Uterus (tissue), 4 donors: ENCODE measurements around the gene ELAVL3. TPM values are rescaled to one million over a fixed set of nuclear protein-coding genes. Genes with fewer than 3 reads are reported as not detected.

Experiments used
- DNase-seq, 2 donors: peaks; one replicate each; pipeline ENCODE4 v3.0.0-alpha.2; 2019 to 2020
- H3K27ac ChIP-seq, 2 donors: fragments of 200-600 bp; sonication (generic); 1 replicate in 1 of 2; 2 replicates in 1 of 2; pipeline ENCODE4 v1.5.1; 2016 to 2018
- H3K27me3 ChIP-seq, 2 donors: fragments of 200-600 bp; sonication (generic); one replicate each; pipeline ENCODE4 v1.5.1; 2018 to 2019; ENCODE audit warnings: control low read depth in 1 of 2
- H3K36me3 ChIP-seq, 2 donors: fragments of 200-600 bp; sonication (generic); one replicate each; pipeline ENCODE4 v1.5.1; 2019; ENCODE audit warnings: control low read depth in 1 of 2
- H3K4me1 ChIP-seq, 2 donors: fragments of 200-600 bp; sonication (generic); one replicate each; pipeline ENCODE4 v1.5.1; 2018 to 2019; ENCODE audit warnings: control low read depth in 1 of 2
- H3K4me3 ChIP-seq, 2 donors: fragments of 200-600 bp; sonication (generic); 1 replicate in 1 of 2; 2 replicates in 1 of 2; pipeline ENCODE4 v1.5.1; 2018 to 2019; ENCODE audit warnings: mild to moderate bottlenecking in 1 of 2
- H3K9me3 ChIP-seq, 2 donors: fragments of 200-600 bp; sonication (generic); one replicate each; pipeline ENCODE4 v1.5.1; 2019; ENCODE audit warnings: control low read depth in 1 of 2
- POLR2A ChIP-seq, 2 donors: fragments of 450-650 bp; IDR thresholded peaks; one replicate each; pipeline ENCODE4 v1.6.1; 2016; ENCODE audit warnings: antibody characterized with exemption in 2 of 2, mild to moderate bottlenecking in 1 of 2, moderate library complexity in 1 of 2
- intact Hi-C: fragments of 100-400 bp; cut with DNase I; formaldehyde crosslinking; loops from one replicate; pipeline ENCODE4 v1.15.1; 2023; ENCODE audit warnings: low total_unique reads
- total RNA-seq, 4 donors: library from RNA; depleted of rRNA in 3 of 4; stranded (reverse); fragments of >200 nt in 3 of 4; gene quantifications; one replicate each; pipeline versions ENCODE4 v1.1.0 to v1.2.4, GENCODE V29; 2014 to 2023
- TF ChIP-seq, protein P1 (sequence below), 4 experiments: fragments of 200-600 bp in 2 of 4; fragments of 450-650 bp in 2 of 4; sonication (generic) in 2 of 4; IDR thresholded peaks; one replicate each; pipeline ENCODE4 v1.5.1; 2016 to 2019; ENCODE audit warnings: antibody characterized with exemption in 4 of 4, mild to moderate bottlenecking in 2 of 4, moderate library complexity in 1 of 4
- donor health status: DM: yes; HTN: yes; CAD: no.

Gene ELAVL3
- total RNA-seq, 4 donors from 2014 or later, result 1.1 TPM; not detected in 3

DNA sequence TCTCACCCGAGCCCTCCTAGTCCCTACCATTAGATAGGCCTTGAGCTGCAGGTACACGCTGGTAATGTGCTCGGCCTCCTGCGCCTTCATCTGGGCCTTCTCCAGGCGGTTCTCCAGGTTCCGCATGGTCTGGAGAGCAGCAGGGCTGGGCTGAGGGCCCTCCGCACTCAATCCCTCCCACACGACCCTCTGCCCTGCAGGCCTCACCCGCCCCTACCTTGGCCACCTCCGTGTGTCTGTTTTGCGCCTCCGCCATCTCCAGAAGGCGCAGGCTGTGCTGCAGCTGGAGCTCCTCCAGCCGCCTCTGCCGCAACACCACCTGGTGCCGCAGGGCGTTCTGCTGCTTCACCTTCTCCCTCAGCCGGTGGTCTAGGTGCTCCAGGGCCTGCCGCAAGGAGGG, 54.2 kb downstream of the ELAVL3 start:
- Histone ChIP-seq H3K27ac (no peak overlapping the region), H3K9me3 (no peaks in the 10 kb centered on the region), H3K4me1 (no peaks in the 10 kb centered on the region), H3K36me3 (no peaks in the 10 kb centered on the region), H3K27me3 (peaks cover 0 to 4% of the 10 kb centered on the region in 2 donors), H3K4me3 (no peak overlapping the region)
- DNase-seq, result no peak
- TF ChIP-seq, protein P1, sequence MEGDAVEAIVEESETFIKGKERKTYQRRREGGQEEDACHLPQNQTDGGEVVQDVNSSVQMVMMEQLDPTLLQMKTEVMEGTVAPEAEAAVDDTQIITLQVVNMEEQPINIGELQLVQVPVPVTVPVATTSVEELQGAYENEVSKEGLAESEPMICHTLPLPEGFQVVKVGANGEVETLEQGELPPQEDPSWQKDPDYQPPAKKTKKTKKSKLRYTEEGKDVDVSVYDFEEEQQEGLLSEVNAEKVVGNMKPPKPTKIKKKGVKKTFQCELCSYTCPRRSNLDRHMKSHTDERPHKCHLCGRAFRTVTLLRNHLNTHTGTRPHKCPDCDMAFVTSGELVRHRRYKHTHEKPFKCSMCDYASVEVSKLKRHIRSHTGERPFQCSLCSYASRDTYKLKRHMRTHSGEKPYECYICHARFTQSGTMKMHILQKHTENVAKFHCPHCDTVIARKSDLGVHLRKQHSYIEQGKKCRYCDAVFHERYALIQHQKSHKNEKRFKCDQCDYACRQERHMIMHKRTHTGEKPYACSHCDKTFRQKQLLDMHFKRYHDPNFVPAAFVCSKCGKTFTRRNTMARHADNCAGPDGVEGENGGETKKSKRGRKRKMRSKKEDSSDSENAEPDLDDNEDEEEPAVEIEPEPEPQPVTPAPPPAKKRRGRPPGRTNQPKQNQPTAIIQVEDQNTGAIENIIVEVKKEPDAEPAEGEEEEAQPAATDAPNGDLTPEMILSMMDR (IDR thresholded peaks at IDR 0.05), result no peak
- TF ChIP-seq POLR2A (IDR thresholded peaks at IDR 0.05), result no peak
- intact Hi-C loops, result no loop called here

DNA sequence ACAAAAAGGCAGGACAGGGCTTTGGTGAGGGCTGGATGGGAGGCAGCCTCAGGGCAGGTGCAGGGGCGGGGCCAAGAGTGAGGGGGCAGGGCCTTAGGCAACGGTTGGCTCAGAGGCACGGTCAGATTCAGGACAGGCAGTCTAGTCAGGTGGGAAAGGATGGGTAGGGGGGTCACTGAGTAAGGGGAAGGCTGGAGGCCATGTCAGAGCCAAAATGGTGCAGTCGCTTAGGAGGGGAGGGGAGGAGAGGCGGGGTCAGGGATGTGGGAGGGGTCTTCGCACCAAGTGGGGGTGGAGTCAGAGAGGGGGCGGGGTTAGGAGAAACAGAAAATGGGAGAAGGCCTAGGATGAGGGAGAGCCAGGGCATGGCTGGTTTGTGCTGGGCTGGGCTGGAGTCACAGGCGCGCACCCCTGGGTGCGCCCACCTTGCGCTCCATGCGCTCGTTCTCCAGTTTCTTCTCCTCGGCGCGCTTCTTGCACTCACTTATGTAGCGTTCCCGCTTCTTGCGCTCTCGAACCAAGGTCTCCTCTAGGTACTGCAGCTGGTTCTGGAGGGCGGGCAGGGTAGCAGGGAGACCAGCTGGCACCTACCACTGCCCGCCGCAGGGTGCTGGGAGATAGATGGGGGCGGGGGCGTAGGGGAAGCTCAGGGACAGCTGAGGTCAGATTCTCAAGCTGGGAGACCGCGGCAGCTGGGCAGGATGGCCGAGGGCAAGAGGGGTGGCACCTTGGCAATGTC, 55.0 kb downstream of the ELAVL3 start:
- Histone ChIP-seq H3K27ac (no peak overlapping the region), H3K9me3 (no peaks in the 10 kb centered on the region), H3K36me3 (no peaks in the 10 kb centered on the region), H3K27me3 (peaks cover 8 to 11% of the 10 kb centered on the region in 2 donors), H3K4me1 (peaks cover 0 to 3% of the 10 kb centered on the region in 2 donors), H3K4me3 (no peak overlapping the region)
- no peak for DNase-seq
- intact Hi-C loops, result no loop called here
- TF ChIP-seq, protein P1 (IDR thresholded peaks at IDR 0.05), result no peak
- TF ChIP-seq POLR2A (IDR thresholded peaks at IDR 0.05), result no peak

DNA sequence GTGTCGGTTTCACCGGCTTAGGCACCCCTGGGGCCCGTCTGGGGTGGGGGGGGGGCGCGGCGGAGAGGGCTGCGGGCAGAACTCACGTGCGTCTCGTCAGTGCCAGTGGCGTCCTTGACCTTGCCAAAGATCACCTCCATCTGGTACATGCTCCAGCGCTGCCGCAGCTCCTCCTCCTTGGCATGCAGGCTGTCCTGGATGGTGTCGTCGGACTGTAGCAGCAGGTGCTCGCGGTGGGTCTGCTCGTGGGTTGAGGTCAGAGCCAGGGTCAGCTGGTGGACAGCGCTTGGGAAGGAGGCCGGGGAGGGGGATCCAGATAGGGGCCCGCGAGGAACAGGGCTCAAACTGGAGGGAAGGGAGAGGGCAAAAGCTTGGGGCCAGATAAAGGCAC, 57.1 kb downstream of the ELAVL3 start:
- intact Hi-C loops, result no loop called here
- Histone ChIP-seq H3K27ac (no peak overlapping the region), H3K9me3 (no peaks in the 10 kb centered on the region), H3K36me3 (no peaks in the 10 kb centered on the region), H3K4me1 (peaks cover 0 to 15% of the 10 kb centered on the region in 2 donors), H3K27me3 (peaks cover 9 to 14% of the 10 kb centered on the region in 2 donors), H3K4me3 (no peak overlapping the region)
- DNase-seq, result no peak
- TF ChIP-seq POLR2A (IDR thresholded peaks at IDR 0.05), result no peak
- TF ChIP-seq, protein P1 (IDR thresholded peaks at IDR 0.05), result no peak

DNA sequence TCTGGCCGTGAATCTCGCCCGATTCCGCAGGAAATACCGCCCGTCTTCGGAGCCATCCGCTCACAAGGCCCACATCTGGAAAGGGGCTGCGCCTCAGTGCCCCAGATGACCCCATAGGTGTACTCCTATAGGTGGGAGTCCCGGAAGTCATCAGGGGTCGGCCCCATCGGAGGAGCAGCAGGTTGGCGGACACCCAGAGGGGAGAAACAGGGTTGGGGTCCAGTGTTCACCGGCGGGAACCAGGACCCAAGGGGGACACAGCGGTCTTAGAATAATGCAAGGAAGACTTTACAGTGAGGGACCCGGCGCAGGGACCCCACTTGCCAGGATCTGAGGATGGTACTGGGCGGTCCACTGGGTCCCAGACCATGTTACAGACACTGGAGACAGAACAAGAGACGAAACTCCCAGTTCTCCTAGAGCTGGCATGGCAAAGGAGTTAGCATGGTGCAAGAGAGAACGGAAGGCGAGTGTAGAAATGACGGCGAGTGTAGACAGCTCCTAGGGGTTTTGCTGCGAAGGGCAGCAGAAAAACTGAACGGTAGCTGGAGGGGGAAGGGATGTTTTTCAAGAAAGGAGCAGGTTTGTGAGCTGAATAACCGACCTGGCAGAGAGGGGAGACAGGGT, 57.6 kb downstream of the ELAVL3 start:
- H3K36me3 ChIP-seq, result no peaks in the 10 kb centered on the region
- intact Hi-C loops, result no loop called here
- TF ChIP-seq POLR2A (IDR thresholded peaks at IDR 0.05), result no peak
- TF ChIP-seq, protein P1 (IDR thresholded peaks at IDR 0.05), result no peak
- H3K4me1 ChIP-seq, result peaks cover 0 to 17% of the 10 kb centered on the region in 2 donors
- H3K27me3 ChIP-seq, result peaks cover 13 to 17% of the 10 kb centered on the region in 2 donors
- no peak for DNase-seq
- no peak overlapping the region for H3K27ac ChIP-seq
- no peaks in the 10 kb centered on the region for H3K9me3 ChIP-seq
- no peak overlapping the region for H3K4me3 ChIP-seq
